AG10803 (cell line): ENCODE measurements around the gene ENPP7.

Source experiments
- DNase-seq: peaks from one replicate; pipeline ENCODE4 v3.0.0; 2010; ENCODE audit warnings: low read depth
- H3K4me3 ChIP-seq: 2 replicates; pipeline ENCODE4 v1.5.1; 2011; ENCODE audit warnings: mild to moderate bottlenecking, low read length, control low read depth
- CTCF ChIP-seq: conservative IDR thresholded peaks from 2 replicates; pipeline ENCODE4 v1.5.1; 2011; ENCODE audit warnings: mild to moderate bottlenecking, low read length, control low read depth, inconsistent platforms

ENPP7 gene

GRCh38 chr17:79739148-79740062, 8.7 kb downstream of the ENPP7 start:
- peak; percentile 3 for DNase-seq
- no peak overlapping the region for H3K4me3 ChIP-seq
- TF ChIP-seq CTCF: no peak

GRCh38 chr17:79740413-79740812, 9.7 kb downstream of the ENPP7 start:
- DNase-seq: no peak
- no peak overlapping the region for H3K4me3 ChIP-seq
- TF ChIP-seq CTCF: no peak

GRCh38 chr17:79741401-79741750, 10.6 kb downstream of the ENPP7 start:
- TF ChIP-seq CTCF: no peak
- H3K4me3 ChIP-seq: no peak overlapping the region
- DNase-seq: no peak

GRCh38 chr17:79741751-79742588, 11.2 kb downstream of the ENPP7 start:
- no peak overlapping the region for H3K4me3 ChIP-seq
- DNase-seq: peak; percentile 26
- peak; percentile 66 for TF ChIP-seq CTCF

- TF ChIP-seq CTCF: no peak
- H3K4me3 ChIP-seq: no peak overlapping the region
- DNase-seq: no peak
These were observed 11.8 kb downstream of the ENPP7 start for GRCh38 chr17:79742589-79742918.

- H3K4me3 ChIP-seq: no peak overlapping the region
- no peak for DNase-seq
- TF ChIP-seq CTCF: no peak
These were observed 12.3 kb downstream of the ENPP7 start for GRCh38 chr17:79742951-79743476.
